Heart left ventricle (tissue), 16 donors: Measurements from ENCODE around the gene E2F7. TPM values are rescaled to one million over a fixed set of nuclear protein-coding genes. Genes with fewer than 3 reads are reported as not detected.

Experiments
- ATAC-seq, 4 donors: fragments of 200-7000 bp; cut with Tn5 transposase; one replicate each; pipeline ENCODE4 v1.9.1; 2020 to 2022; ENCODE audit warnings: moderate library complexity in 4 of 4, mild to moderate bottlenecking in 3 of 4, moderate number of reproducible peaks in 1 of 4
- DNase-seq, 5 donors: peaks; one replicate each; pipeline ENCODE4 v3.0.0-alpha.2; 2020
- H3K27ac ChIP-seq, 12 donors: fragments of 200-600 bp; sonication (generic) in 4 of 12; one replicate each; pipeline versions ENCODE4 v1.5.0 to v1.8.0; 2016 to 2022; ENCODE audit warnings: mild to moderate bottlenecking in 2 of 12
- H3K27me3 ChIP-seq, 9 donors: fragments of 200-600 bp; sonication (generic) in 2 of 9; one replicate each; pipeline versions ENCODE4 v1.5.1 to v1.8.0; 2016 to 2022; ENCODE audit warnings: mild to moderate bottlenecking in 3 of 9
- H3K36me3 ChIP-seq, 9 donors: fragments of 200-600 bp; sonication (generic) in 2 of 9; one replicate each; pipeline versions ENCODE4 v1.5.0 to v1.8.0; 2018 to 2022; ENCODE audit warnings: mild to moderate bottlenecking in 2 of 9
- H3K4me1 ChIP-seq, 12 donors: fragments of 200-600 bp; sonication (generic) in 4 of 12; one replicate each; pipeline versions ENCODE4 v1.5.0 to v1.8.0; 2016 to 2022; ENCODE audit warnings: mild to moderate bottlenecking in 3 of 12
- H3K4me3 ChIP-seq, 12 donors: fragments of 200-600 bp; sonication (generic) in 4 of 12; one replicate each; pipeline versions ENCODE4 v1.5.0 to v1.8.0; 2017 to 2022; ENCODE audit warnings: mild to moderate bottlenecking in 9 of 12, moderate library complexity in 4 of 12
- H3K9me3 ChIP-seq, 12 donors: fragments of 200-600 bp; sonication (generic) in 4 of 12; one replicate each; pipeline versions ENCODE4 v1.5.0 to v1.8.0; 2016 to 2022; ENCODE audit warnings: mild to moderate bottlenecking in 1 of 12
- POLR2A ChIP-seq, 2 donors: fragments of 450-650 bp; IDR thresholded peaks; one replicate each; pipeline ENCODE4 v1.6.1; 2017; ENCODE audit warnings: antibody characterized with exemption in 2 of 2, mild to moderate bottlenecking in 2 of 2, moderate library complexity in 2 of 2
- WGBS, 4 donors: extraction: QIAGEN DNeasy Blood & Tissue Kit in 2 of 4; methylation state at CpG; one replicate each; pipeline versions ENCODE4 v1.1.5 to v1.1.7; 2013 to 2018; 5-methylcytosine and 5-hydroxymethylcytosine counted together
- intact Hi-C, 10 donors: fragments of 100-400 bp; cut with DNase I; formaldehyde crosslinking; loops; one replicate each; pipeline versions ENCODE4 v1.11.1 to v1.14.2; 2022
- polyA plus RNA-seq, 2 donors: library from polyadenylated mRNA; stranded (reverse); fragments of 200-250 nt; gene quantifications; one replicate each; pipeline ENCODE4 v1.2.3, GENCODE V29; 2013
- total RNA-seq, 9 donors: library from RNA; depleted of rRNA in 2 of 9; stranded (reverse); fragments of >200 nt in 2 of 9; fragmentation: NEBNext Ultra II Directional in 3 of 9; extraction: Animal tissue kit (Norgen Biotek cat#: 25700) in 3 of 9; gene quantifications; one replicate each; pipeline versions ENCODE4 v1.1.0 to v1.2.4, GENCODE V29; 2016 to 2023
- TF ChIP-seq, protein P1 (sequence below), 12 donors: fragments of 200-600 bp; sonication (generic) in 4 of 12; IDR thresholded peaks; one replicate each; pipeline versions ENCODE4 v1.5.0 to v1.8.0; 2018 to 2022; ENCODE audit warnings: antibody characterized with exemption in 12 of 12, mild to moderate bottlenecking in 5 of 12
- donor health status: ischemic (EF 13 %, LVEDD 7.1; RV severe dilation, severe dysfunction).
- donor health status: healthy with polysubstance abuse.
- donor health status: DM: no; HTN: yes; CAD: no.
- donor health status: DM: no; HTN: no; CAD: no.
- donor health status: ischemic (EF 25% LVEDD 6.9; RV normal size, moderate dysfunction).
- donor health status: ischemic (EF 25% LVEDD 5.7; RV mildly dilated, moderate dysfunction).
- donor health status: healthy.
- donor health status: DM: yes; HTN: yes; CAD: no.
- donor health status: ischemic (EF 35%, LVEDD 5.7; RV mildly dilated, moderate dysfunction).
- donor health status: nonischemic (EF 11% LVEDD 7.7; RV severe dilation, severe dysfunction).
- donor health status: DM: yes; HTN: yes; CAD: no.
- donor health status: PGD.
- donor health status: ischemic (EF 29% LVEDD 5.4; RV normal size, mild dysfunction).
- donor health status: nonischemic (EF 23%, LVEDD 6.1; RV moderate dilation, normal function).

Gene E2F7
- total and polyA plus RNA-seq, 11 donors: 0.04 to 1.5 (median 0.11) TPM; not detected in 2

DNA sequence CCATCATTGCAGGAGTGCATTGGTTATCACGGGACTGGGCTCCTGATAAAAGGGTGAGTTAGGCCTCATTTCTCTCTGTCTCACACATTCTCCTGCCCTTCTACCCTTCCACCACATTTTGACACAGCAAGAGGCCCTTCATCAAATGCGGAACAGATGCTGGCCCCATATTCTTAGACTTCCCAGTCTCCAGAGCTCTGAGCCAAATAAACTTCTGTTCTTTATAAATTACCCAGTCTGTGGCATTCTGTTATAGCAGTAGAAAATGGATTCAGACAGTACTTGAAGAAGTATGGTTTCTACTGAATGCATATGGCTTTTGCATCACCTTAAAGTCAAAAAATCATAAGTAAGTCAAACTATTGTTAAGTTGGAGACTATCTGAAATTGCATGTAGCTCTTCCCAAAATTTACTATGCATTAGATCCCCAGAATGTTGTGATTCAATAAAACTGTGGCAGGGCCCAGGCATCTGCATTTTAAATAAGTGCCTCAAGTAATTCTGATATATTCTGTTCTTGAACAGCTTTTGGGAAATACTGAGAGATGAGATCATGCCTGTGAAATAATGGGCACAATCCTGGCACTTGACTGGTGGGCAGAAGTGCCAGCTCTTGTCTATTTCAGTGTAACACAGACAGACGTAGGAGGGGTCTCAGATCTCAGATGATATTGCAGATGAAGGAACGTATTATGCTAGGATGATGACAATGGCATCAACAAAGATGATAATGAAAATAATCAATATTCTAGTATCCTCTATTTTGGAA is 68.2 kb downstream of the E2F7 start:
- Histone ChIP-seq H3K36me3 (no peaks in the 10 kb centered on the region), H3K27me3 (no peaks in the 10 kb centered on the region), H3K4me1 (no peaks in the 10 kb centered on the region), H3K9me3 (no peaks in the 10 kb centered on the region), H3K4me3 (no peak overlapping the region), H3K27ac (no peak overlapping the region)
- 79 to 88% (median 83%) methylated on average over 4 of the region's 4 CpGs for WGBS, 4 donors
- TF ChIP-seq POLR2A (IDR thresholded peaks at IDR 0.05): no peak
- TF ChIP-seq, protein P1, sequence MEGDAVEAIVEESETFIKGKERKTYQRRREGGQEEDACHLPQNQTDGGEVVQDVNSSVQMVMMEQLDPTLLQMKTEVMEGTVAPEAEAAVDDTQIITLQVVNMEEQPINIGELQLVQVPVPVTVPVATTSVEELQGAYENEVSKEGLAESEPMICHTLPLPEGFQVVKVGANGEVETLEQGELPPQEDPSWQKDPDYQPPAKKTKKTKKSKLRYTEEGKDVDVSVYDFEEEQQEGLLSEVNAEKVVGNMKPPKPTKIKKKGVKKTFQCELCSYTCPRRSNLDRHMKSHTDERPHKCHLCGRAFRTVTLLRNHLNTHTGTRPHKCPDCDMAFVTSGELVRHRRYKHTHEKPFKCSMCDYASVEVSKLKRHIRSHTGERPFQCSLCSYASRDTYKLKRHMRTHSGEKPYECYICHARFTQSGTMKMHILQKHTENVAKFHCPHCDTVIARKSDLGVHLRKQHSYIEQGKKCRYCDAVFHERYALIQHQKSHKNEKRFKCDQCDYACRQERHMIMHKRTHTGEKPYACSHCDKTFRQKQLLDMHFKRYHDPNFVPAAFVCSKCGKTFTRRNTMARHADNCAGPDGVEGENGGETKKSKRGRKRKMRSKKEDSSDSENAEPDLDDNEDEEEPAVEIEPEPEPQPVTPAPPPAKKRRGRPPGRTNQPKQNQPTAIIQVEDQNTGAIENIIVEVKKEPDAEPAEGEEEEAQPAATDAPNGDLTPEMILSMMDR (IDR thresholded peaks at IDR 0.05): no peak
- intact Hi-C loops: no loop called here
- no peak for ATAC-seq
- no peak for DNase-seq

- DNase-seq: no peak
- Histone ChIP-seq H3K36me3 (no peaks in the 10 kb centered on the region), H3K9me3 (peaks cover 0 to 14% (median 0%) of the 10 kb centered on the region in 12 donors), H3K4me1 (no peaks in the 10 kb centered on the region), H3K27me3 (no peaks in the 10 kb centered on the region), H3K4me3 (no peak overlapping the region), H3K27ac (no peak overlapping the region)
- intact Hi-C loops: no loop called here
- WGBS, 4 donors: 10 to 23% (median 20%) methylated on average over 1 of the region's 1 CpG
- TF ChIP-seq, protein P1 (IDR thresholded peaks at IDR 0.05): no peak
- no peak for ATAC-seq
Measured at GRCh38 chr12:76990716-76991115, 74.7 kb downstream of the E2F7 start.

DNA sequence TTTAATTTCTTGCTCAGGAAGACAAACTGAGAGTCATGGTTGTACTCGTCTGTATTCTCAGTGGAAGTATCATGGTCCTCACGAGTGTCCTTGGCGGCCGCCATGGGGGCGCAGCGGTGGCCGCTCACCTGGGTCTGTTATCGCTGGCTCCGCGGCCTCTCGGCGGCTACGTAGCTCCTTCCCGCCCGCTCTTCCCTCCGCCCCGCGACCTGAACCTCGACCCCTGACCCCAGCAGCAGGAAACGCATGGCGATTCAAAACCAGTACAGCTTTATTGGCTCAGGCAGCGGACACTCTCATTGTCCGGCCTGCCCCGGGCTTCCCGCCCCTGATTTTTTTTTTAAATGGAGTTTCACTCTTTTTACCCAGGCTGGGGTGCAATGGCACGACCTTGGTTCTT is 80.8 kb downstream of the E2F7 start:
- Histone ChIP-seq H3K27ac (no peak overlapping the region), H3K4me1 (no peaks in the 10 kb centered on the region), H3K4me3 (no peak overlapping the region), H3K9me3 (peaks cover 0 to 35% (median 16%) of the 10 kb centered on the region in 12 donors), H3K36me3 (no peaks in the 10 kb centered on the region), H3K27me3 (no peaks in the 10 kb centered on the region)
- WGBS, 4 donors: 94 to 97% (median 96%) methylated on average over 26 of the region's 26 CpGs
- ATAC-seq: no peak
- no peak for TF ChIP-seq POLR2A (IDR thresholded peaks at IDR 0.05)
- TF ChIP-seq, protein P1 (IDR thresholded peaks at IDR 0.05): no peak
- DNase-seq: no peak
- intact Hi-C loops: no loop called here

DNA sequence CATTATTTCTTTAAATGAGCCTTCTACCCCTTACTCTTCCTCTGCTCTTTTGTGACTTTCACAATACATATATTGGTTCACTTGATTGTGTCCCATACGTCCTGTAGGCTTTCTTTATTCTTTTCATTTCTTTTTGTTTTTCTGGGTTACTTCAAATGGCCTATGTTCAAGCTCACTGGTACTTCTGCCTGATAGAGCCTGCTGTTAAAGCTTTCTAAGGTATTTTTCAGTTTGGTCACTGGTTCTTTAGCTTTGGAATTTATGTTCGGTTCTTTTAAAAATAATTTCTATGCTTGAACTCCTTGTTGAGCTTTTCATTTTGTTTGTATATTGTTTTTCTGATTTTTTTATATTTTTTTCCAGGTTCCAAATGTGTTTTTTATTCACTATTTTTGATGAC is 81.9 kb downstream of the E2F7 start:
- Histone ChIP-seq H3K36me3 (no peaks in the 10 kb centered on the region), H3K27me3 (no peaks in the 10 kb centered on the region), H3K9me3 (peaks cover 0 to 35% (median 16%) of the 10 kb centered on the region in 12 donors), H3K27ac (no peak overlapping the region), H3K4me1 (no peaks in the 10 kb centered on the region), H3K4me3 (no peak overlapping the region)
- no peak for TF ChIP-seq POLR2A (IDR thresholded peaks at IDR 0.05)
- TF ChIP-seq, protein P1 (IDR thresholded peaks at IDR 0.05): no peak
- WGBS, 4 donors: 75 to 79% (median 77%) methylated on average over 2 of the region's 2 CpGs
- intact Hi-C loops: no loop called here
- DNase-seq (no peak), ATAC-seq (no peak)
